Thyroid gland (tissue), 4 donors: ENCODE data around the gene STK40. TPM values are rescaled to one million over a fixed set of nuclear protein-coding genes. Genes with fewer than 3 reads are reported as not detected.

Source experiments
- DNase-seq, 2 donors: peaks; one replicate each; pipeline ENCODE4 v3.0.0-alpha.2; 2019
- H3K27ac ChIP-seq, 3 donors: fragments of 200-600 bp; sonication (generic); 1 replicate in 2 of 3; 2 replicates in 1 of 3; pipeline ENCODE4 v1.5.1; 2016 to 2019; ENCODE audit warnings: mild to moderate bottlenecking in 1 of 3, moderate library complexity in 1 of 3
- H3K27me3 ChIP-seq: fragments of 200-600 bp; sonication (generic); one replicate; pipeline ENCODE4 v1.5.1; 2019
- H3K36me3 ChIP-seq, 2 donors: fragments of 200-600 bp; sonication (generic); one replicate each; pipeline ENCODE4 v1.5.1; 2016 to 2019
- H3K4me1 ChIP-seq, 2 donors: fragments of 200-600 bp; sonication (generic); one replicate each; pipeline ENCODE4 v1.5.1; 2017 to 2019
- H3K4me3 ChIP-seq, 3 donors: fragments of 200-600 bp; sonication (generic); replicated peaks in 1 of 3; 1 replicate in 2 of 3; 2 replicates in 1 of 3; pipeline ENCODE4 v1.5.1; 2016; ENCODE audit warnings: mild to moderate bottlenecking in 1 of 3
- H3K9me3 ChIP-seq: fragments of 200-600 bp; sonication (generic); one replicate; pipeline ENCODE4 v1.5.1; 2017
- CTCF ChIP-seq, 6 experiments: fragments of 200-600 bp in 3 of 6; fragments of 450-650 bp in 3 of 6; sonication (generic) in 3 of 6; IDR thresholded peaks; one replicate each; pipeline ENCODE4 v1.5.1; 2016 to 2019; ENCODE audit warnings: antibody characterized with exemption in 6 of 6, mild to moderate bottlenecking in 2 of 6, inconsistent platforms in 1 of 6, moderate library complexity in 1 of 6
- POLR2A ChIP-seq, 2 donors: fragments of 450-650 bp; IDR thresholded peaks; one replicate each; pipeline ENCODE4 v1.6.1; 2017; ENCODE audit warnings: antibody characterized with exemption in 2 of 2, mild to moderate bottlenecking in 2 of 2, moderate library complexity in 1 of 2
- WGBS, 2 donors: methylation state at CpG; one replicate each; pipeline ENCODE4 v1.1.5; 2017; 5-methylcytosine and 5-hydroxymethylcytosine counted together
- intact Hi-C: fragments of 100-400 bp; cut with DNase I; formaldehyde crosslinking; loops from one replicate; pipeline ENCODE4 v1.15.1; 2023
- total RNA-seq, 4 donors: library from RNA; depleted of rRNA; stranded (reverse); fragments of >200 nt; gene quantifications; one replicate each; pipeline ENCODE4 v1.2.3, GENCODE V29; 2016

The STK40 gene
- total RNA-seq, 4 donors from 2014 or later, result 37.0 to 61.1 (median 50.9) TPM

- H3K9me3 ChIP-seq, result no peaks in the 10 kb centered on the region
- peaks cover 22 to 31% of the 10 kb centered on the region in 2 donors for H3K4me1 ChIP-seq
- peak; percentile 80 to 81 for DNase-seq
- H3K36me3 ChIP-seq, result no peaks in the 10 kb centered on the region
- TF ChIP-seq POLR2A (IDR thresholded peaks at IDR 0.05) (peak in 1 of 2 donors; percentile 43), CTCF (IDR thresholded peaks at IDR 0.05) (no peak)
- no peaks in the 10 kb centered on the region for H3K27me3 ChIP-seq
- peak within 1 kb of the TSS; percentile 70 to 88 (median 83) for H3K27ac ChIP-seq
- WGBS, 2 donors, result 4 to 6% methylated on average over 24 to 27 of the region's 36 CpGs
- intact Hi-C loops, result no loop called here
- H3K4me3 ChIP-seq, result peak within 1 kb of the TSS; percentile 6 to 64 (median 62)
Measured at GRCh38 chr1:36323636-36324352, 61.9 kb downstream of the STK40 start, which contains the start of gene EVA1B. Gene EVA1B (minus strand): TSS chr1:36323645. CDS start chr1:36323037, 608 bp downstream.

DNA sequence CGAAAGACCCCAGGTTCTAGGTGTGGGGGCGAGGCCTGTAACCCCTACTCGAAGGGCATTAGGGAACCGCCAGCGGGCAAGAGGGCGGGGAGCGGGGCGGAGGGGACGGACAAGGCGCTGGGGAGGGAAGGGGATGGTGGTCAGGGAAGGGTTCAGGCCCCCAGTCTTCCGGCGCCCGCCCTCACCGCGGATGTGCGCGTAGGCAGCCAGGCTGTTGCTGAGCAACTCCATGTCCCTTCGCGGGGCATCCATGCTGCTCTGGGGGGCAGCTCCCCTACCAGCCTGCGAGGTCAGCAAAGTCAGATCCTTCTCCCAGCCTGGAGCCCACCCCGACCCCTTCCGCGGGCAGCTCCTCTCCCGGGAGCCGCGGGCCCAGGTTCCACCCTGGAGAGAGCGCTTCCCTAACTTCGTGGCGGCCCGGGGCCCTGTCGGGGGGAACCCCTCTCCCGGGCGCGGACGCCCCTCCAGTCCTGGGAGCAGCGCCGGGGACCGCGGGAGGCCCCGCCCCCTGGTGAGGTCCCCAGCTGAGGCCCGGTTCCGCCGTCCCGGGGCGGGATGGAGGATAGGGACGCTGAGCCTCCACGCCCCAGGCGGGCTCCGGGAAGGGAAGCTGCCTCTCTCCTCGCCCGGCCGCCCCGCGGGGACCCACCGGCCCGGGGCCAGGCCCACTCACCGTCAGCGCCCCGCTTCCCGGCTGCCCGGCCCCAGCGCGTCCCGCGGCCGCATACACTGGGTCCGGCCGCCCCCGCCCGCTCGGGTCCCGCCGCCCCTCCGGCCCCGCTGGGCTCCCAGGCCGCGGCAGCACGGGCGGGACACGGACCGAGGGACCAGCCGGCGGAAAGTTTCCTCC lies 62.7 kb downstream of the STK40 start:
- H3K27me3 ChIP-seq, result no peaks in the 10 kb centered on the region
- peak overlapping the region; percentile 70 to 88 (median 83) for H3K27ac ChIP-seq
- no peaks in the 10 kb centered on the region for H3K36me3 ChIP-seq
- WGBS, 2 donors, result 52 to 68% methylated on average over 12 to 16 of the region's 83 CpGs
- DNase-seq, result peak; percentile 23 to 40
- intact Hi-C loops, result no loop called here
- no peak for TF ChIP-seq CTCF (IDR thresholded peaks at IDR 0.05)
- peak in 1 of 2 donors; percentile 37 for TF ChIP-seq POLR2A (IDR thresholded peaks at IDR 0.05)
- peaks cover 22 to 30% of the 10 kb centered on the region in 2 donors for H3K4me1 ChIP-seq
- peak overlapping the region; percentile 6 to 64 (median 62) for H3K4me3 ChIP-seq
- no peaks in the 10 kb centered on the region for H3K9me3 ChIP-seq

GRCh38 chr1:36322041-36322785 lies 63.5 kb downstream of the STK40 start:
- no peak for DNase-seq
- H3K27me3 ChIP-seq, result no peaks in the 10 kb centered on the region
- intact Hi-C loops, result no loop called here

More at GRCh38 chr1:36322041-36322785, 63.5 kb downstream of the STK40 start:
- H3K4me1 ChIP-seq, result peaks cover 22 to 30% of the 10 kb centered on the region in 2 donors
- WGBS, 2 donors, result 70 to 72% methylated on average over 20 to 23 of the region's 67 CpGs
- H3K4me3 ChIP-seq, result peak overlapping the region in 1 of 3 donors; percentile 62
- no peaks in the 10 kb centered on the region for H3K36me3 ChIP-seq
- H3K9me3 ChIP-seq, result no peaks in the 10 kb centered on the region
- TF ChIP-seq CTCF (IDR thresholded peaks at IDR 0.05) (no peak), POLR2A (IDR thresholded peaks at IDR 0.05) (no peak)
- H3K27ac ChIP-seq, result peak overlapping the region; percentile 70 to 88 (median 83)
